Common myeloid progenitor, CD34-positive (primary cell): ENCODE measurements around the gene ZNF48.

Experiments
- CTCF ChIA-PET: fragments of 350-600 bp; sonication (Branson Sonifier 250); formaldehyde crosslinking; loops from one replicate; lab custom pipeline; 2021; ENCODE audit warnings: antibody characterized with exemption; lab: Charles Lee
- POLR2A ChIA-PET: fragments of 350-600 bp; sonication (Branson Sonifier 250); formaldehyde crosslinking; loops from one replicate; lab custom pipeline; 2021; ENCODE audit warnings: antibody characterized with exemption; lab: Charles Lee
- DNase-seq, 3 donors: peaks; one replicate each; pipeline versions ENCODE4 v3.0.0 to v3.0.0-alpha.2; 2013
- H3K27ac ChIP-seq, 2 experiments: 1 replicate in 1 of 2; 2 replicates in 1 of 2; pipeline ENCODE4 v1.7.0; 2013; ENCODE audit warnings: inconsistent platforms in 2 of 2, low read length in 2 of 2, mild to moderate bottlenecking in 2 of 2, low read depth in 1 of 2, moderate library complexity in 1 of 2; ENCODE audit not compliant: severe bottlenecking in 2 of 2, insufficient read depth in 1 of 2, poor library complexity in 1 of 2
- H3K27me3 ChIP-seq, 5 experiments: replicated peaks in 2 of 5; 1 replicate in 3 of 5; 2 replicates in 2 of 5; pipeline versions ENCODE4 v1.6.1 to v1.7.0; 2013; ENCODE audit warnings: low read length in 4 of 5, mild to moderate bottlenecking in 2 of 5, moderate library complexity in 2 of 5, inconsistent platforms in 1 of 5; ENCODE audit not compliant: insufficient read depth in 5 of 5, control insufficient read depth in 4 of 5
- H3K36me3 ChIP-seq, 4 experiments: 1 replicate in 2 of 4; 2 replicates in 2 of 4; pipeline versions ENCODE4 v1.6.1 to v1.7.0; 2013; ENCODE audit warnings: low read length in 3 of 4, control low read depth in 1 of 4, mild to moderate bottlenecking in 1 of 4; ENCODE audit not compliant: control insufficient read depth in 4 of 4, insufficient read depth in 4 of 4
- H3K4me1 ChIP-seq, 4 experiments: 1 replicate in 3 of 4; 2 replicates in 1 of 4; pipeline versions ENCODE4 v1.6.1 to v1.7.1; 2013; ENCODE audit warnings: low read length in 3 of 4, mild to moderate bottlenecking in 3 of 4, control low read depth in 1 of 4, inconsistent platforms in 1 of 4, moderate library complexity in 1 of 4; ENCODE audit not compliant: control insufficient read depth in 4 of 4, insufficient read depth in 4 of 4; ENCODE audit errors: control extremely low read depth in 1 of 4
- H3K4me3 ChIP-seq, 7 experiments: 1 replicate in 4 of 7; 2 replicates in 3 of 7; pipeline versions ENCODE4 v1.5.1 to v1.7.0; 2013; ENCODE audit warnings: mild to moderate bottlenecking in 7 of 7, low read length in 6 of 7, moderate library complexity in 6 of 7, inconsistent platforms in 2 of 7, low read depth in 2 of 7, control low read depth in 1 of 7; ENCODE audit not compliant: insufficient read depth in 4 of 7, control insufficient read depth in 1 of 7; ENCODE audit errors: extremely low read depth in 1 of 7
- H3K9me3 ChIP-seq, 5 experiments: 1 replicate in 4 of 5; 2 replicates in 1 of 5; pipeline versions ENCODE4 v1.6.1 to v1.7.1; 2013; ENCODE audit warnings: low read length in 4 of 5, mild to moderate bottlenecking in 2 of 5, inconsistent platforms in 1 of 5, low read depth in 1 of 5, moderate library complexity in 1 of 5; ENCODE audit not compliant: control insufficient read depth in 4 of 5, insufficient read depth in 2 of 5; ENCODE audit errors: control extremely low read depth in 1 of 5
- WGBS: methylation state at CpG from one replicate; pipeline ENCODE4 v1.1.5; 2013; ENCODE audit not compliant: insufficient coverage; 5-methylcytosine and 5-hydroxymethylcytosine counted together

ZNF48 gene

GRCh38 chr16:30401768-30402425 lies 6.7 kb downstream of the ZNF48 start:
- Histone ChIP-seq H3K4me3 (no peak overlapping the region), H3K4me1 (peaks cover 2 to 29% (median 24%) of the 10 kb centered on the region in 4 experiments), H3K27me3 (no peaks in the 10 kb centered on the region), H3K9me3 (no peaks in the 10 kb centered on the region), H3K27ac (no peak overlapping the region), H3K36me3 (peaks cover 0 to 22% (median 14%) of the 10 kb centered on the region in 4 experiments)
- WGBS: 80% methylated on average over 4 of the region's 8 CpGs
- no peak for DNase-seq
- POLR2A ChIA-PET: no interaction called here
- CTCF ChIA-PET: interaction anchor here (1.5 to 10.8 kb wide), 2 partner anchors 7 to 9 kb away, joined by 6 to 97 read pairs; partner anchors contain the start of gene ZNF771

- no peak for DNase-seq
- Histone ChIP-seq H3K36me3 (peaks cover 0 to 8% (median 1%) of the 10 kb centered on the region in 4 experiments), H3K27ac (peak overlapping the region in 1 of 2 experiments; percentile 75), H3K9me3 (no peaks in the 10 kb centered on the region), H3K4me1 (peaks cover 3 to 30% (median 22%) of the 10 kb centered on the region in 4 experiments), H3K4me3 (peak overlapping the region; percentile 56 to 81 (median 76)), H3K27me3 (no peaks in the 10 kb centered on the region)
- POLR2A ChIA-PET: interaction anchor here (1.3 to 1.6 kb wide), 2 partner anchors 11 to 36 kb away, joined by 4 to 5 read pairs; partner anchors contain the start of genes TBC1D10B and ZNF48
- CTCF ChIA-PET: interaction anchor here (1.3 to 8.0 kb wide), 3 partner anchors 10 to 191 kb away, joined by 3 to 97 read pairs (median 4); partner anchors contain the start of gene ZNF48
- 23% methylated on average over 12 of the region's 14 CpGs for WGBS
These were observed 11.5 kb downstream of the ZNF48 start for GRCh38 chr16:30406795-30407101.

GRCh38 chr16:30407102-30407803 lies 12.0 kb downstream of the ZNF48 start, which contains the start of gene ZNF771:
TSS of gene ZNF771 (plus strand) at chr16:30407606. CDS start at chr16:30408054, 448 bp downstream.
- WGBS: 0% methylated on average over 56 of the region's 65 CpGs
- Histone ChIP-seq H3K27me3 (no peaks in the 10 kb centered on the region), H3K36me3 (peaks cover 0 to 10% (median 2%) of the 10 kb centered on the region in 4 experiments), H3K9me3 (no peaks in the 10 kb centered on the region), H3K27ac (peak within 1 kb of the TSS in 1 of 2 experiments; percentile 75), H3K4me3 (peak within 1 kb of the TSS; percentile 56 to 81 (median 76)), H3K4me1 (peaks cover 3 to 35% (median 26%) of the 10 kb centered on the region in 4 experiments)
- peak; percentile 78 to 81 (median 80) for DNase-seq
- POLR2A ChIA-PET: interaction anchor here (1.2 to 1.6 kb wide), 3 partner anchors 12 to 37 kb away, joined by 4 to 6 read pairs (median 5); partner anchors contain the start of genes TBC1D10B and ZNF48
- CTCF ChIA-PET: interaction anchor here (1.2 to 8.0 kb wide), 4 partner anchors 11 to 191 kb away, joined by 3 to 97 read pairs (median 10); partner anchors contain the start of genes TBC1D10B and ZNF48

- ChIA-PET POLR2A (interaction anchor here (1.2 to 1.6 kb wide), 3 partner anchors 12 to 37 kb away, joined by 4 to 6 read pairs (median 5); partner anchors contain the start of genes TBC1D10B and ZNF48), CTCF (interaction anchor here (1.2 to 8.0 kb wide), 6 partner anchors 12 to 55 kb away, joined by 3 to 97 read pairs (median 14); partner anchors contain the start of genes SEPTIN1, TBC1D10B and ZNF48)
- H3K27me3 ChIP-seq: no peaks in the 10 kb centered on the region
- no peaks in the 10 kb centered on the region for H3K9me3 ChIP-seq
- H3K36me3 ChIP-seq: peaks cover 2 to 10% (median 3%) of the 10 kb centered on the region in 4 experiments
- no peak for DNase-seq
- H3K27ac ChIP-seq: peak overlapping the region in 1 of 2 experiments; percentile 75
- peaks cover 3 to 42% (median 29%) of the 10 kb centered on the region in 4 experiments for H3K4me1 ChIP-seq
- 30% methylated on average over 9 of the region's 19 CpGs for WGBS
- H3K4me3 ChIP-seq: peak overlapping the region; percentile 56 to 81 (median 76)
These were observed 12.7 kb downstream of the ZNF48 start for GRCh38 chr16:30407804-30408534.

GRCh38 chr16:30409125-30410060 lies 14.2 kb downstream of the ZNF48 start:
- WGBS: 53% methylated on average over 14 of the region's 15 CpGs
- Histone ChIP-seq H3K36me3 (peaks cover 3 to 25% (median 3%) of the 10 kb centered on the region in 4 experiments), H3K27ac (no peak overlapping the region), H3K4me3 (no peak overlapping the region), H3K27me3 (no peaks in the 10 kb centered on the region), H3K4me1 (peaks cover 3 to 42% (median 29%) of the 10 kb centered on the region in 4 experiments), H3K9me3 (no peaks in the 10 kb centered on the region)
- POLR2A ChIA-PET: interaction anchor here (0.9 to 1.1 kb wide), 3 partner anchors 9 to 22 kb away, joined by 3 read pairs; partner anchors contain the start of gene ZNF48
- CTCF ChIA-PET: interaction anchor here (0.6 to 8.0 kb wide), 21 partner anchors 9 to 237 kb away, joined by 3 to 97 read pairs (median 5); partner anchors contain the start of genes CD2BP2, DCTPP1, SEPTIN1 and TBC1D10B
- peak; percentile 91 to 94 (median 92) for DNase-seq
